GM19043 (cell line): Measurements from ENCODE around the gene STXBP1.
A peak's percentile ranks its signal among the peaks of the same experiment; 100 is the strongest.

Experiments
- ATAC-seq: cut with Tn5 transposase; IDR thresholded peaks from one replicate; pipeline ENCODE4 v1.9.1; 2021; ENCODE audit warnings: low read depth; ENCODE audit not compliant: unreplicated experiment

The STXBP1 gene

DNA sequence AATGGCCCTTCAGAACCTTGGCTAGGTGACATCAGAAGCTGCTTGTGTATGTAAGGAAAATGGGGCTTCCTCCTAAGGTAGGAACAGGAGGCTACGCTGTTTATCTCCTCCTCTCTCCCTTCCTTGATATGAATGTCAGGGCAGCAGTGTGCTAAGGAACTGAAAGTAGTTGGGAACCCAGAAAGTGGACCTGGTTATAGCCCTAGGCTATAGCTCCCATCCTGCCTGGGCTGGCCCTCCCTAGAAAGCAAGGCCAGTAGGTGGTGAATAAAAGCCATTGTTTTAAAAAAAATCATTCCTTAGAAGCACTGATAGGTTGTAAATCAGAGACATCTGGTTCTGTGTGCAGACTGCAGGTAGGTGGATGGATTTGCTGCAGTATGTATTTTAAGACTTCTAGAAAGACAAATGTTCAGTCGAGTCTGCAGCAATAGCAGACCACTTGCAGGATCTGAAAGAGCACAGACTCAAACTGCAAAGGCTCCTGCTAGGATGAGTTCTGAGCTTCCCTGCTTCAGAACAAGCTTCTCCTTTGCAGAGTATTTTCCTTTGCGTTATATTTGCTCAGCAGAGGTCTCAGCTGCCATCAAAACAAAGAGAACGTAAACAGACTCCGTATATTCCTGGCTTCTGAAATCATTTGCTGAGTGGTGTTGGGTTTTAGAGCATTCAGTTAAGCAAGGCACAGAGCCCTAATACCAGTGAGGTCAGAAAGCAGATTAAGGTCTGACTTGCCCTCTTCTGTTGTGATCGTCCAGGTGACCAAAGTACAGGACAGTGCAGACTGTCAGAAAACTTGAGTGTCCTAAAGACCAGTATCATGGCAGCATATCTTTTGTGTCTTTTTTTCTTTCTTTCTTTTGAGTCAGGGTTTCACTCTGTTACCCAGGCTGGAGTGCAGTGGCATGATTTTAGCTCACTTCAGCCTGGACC lies 74.7 kb downstream of the STXBP1 start:
- ATAC-seq = no peak

DNA sequence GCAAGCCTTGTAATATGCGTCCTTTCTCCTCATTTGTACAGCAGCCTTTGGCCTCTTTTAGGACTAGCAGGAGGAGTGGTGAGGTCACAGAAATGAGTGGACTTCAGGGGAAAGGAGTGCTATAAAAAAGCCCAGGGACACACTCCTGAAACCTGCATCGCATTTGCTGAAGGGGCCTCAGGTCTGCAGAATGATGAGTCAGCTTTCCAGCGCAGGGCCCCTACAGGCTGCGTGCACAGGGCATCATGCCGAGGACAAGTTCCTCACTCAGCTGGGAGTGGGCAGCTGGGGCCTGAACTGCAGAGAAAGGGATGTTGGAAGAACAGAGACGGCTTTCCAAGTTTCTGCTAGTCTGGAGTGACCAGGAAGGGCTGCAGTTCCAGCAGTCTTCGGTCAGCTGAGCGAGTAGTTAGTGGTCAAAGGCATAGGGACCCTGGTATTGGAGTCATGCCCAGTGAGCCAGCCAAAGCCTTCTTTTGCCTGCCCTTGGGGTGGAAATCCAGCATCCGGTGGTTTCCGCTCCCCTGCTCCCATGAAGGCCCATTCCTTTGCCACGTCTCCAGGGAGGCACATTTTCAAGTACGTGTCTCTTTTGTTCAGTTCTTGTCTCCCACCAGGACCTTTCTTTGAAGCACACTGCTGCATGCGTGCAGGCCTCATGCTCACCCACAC lies 77.4 kb downstream of the STXBP1 start:
- ATAC-seq = no peak

DNA sequence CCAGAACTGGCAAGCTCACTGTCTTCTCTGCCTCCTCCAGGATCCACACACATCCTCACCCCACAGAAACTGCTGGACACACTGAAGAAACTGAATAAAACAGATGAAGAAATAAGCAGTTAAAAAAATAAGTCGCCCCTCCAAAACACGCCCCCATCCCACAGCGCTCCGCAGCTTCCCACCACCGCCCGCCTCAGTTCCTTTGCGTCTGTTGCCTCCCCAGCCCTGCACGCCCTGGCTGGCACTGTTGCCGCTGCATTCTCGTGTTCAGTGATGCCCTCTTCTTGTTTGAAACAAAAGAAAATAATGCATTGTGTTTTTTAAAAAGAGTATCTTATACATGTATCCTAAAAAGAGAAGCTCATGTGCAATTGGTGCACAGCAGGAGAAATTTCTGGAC lies 78.7 kb downstream of the STXBP1 start:
- no peak for ATAC-seq

DNA sequence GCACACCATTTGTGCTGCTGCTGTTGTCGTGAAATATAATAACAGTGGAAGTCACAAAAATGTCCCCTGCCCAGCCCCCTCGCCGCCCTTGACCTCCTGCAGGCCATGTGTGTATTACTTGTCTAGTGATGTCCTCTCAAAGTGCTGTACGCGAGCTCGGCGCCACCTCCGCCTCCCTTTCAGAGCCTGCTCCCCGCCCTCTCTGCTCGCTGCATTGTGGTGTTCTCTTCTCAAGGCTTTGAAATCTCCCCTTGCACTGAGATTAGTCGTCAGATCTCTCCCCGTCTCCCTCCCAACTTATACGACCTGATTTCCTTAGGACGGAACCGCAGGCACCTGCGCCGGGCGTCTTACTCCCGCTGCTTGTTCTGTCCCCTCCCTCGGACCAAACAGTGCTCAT lies 80.0 kb downstream of the STXBP1 start:
- ATAC-seq = no peak

DNA sequence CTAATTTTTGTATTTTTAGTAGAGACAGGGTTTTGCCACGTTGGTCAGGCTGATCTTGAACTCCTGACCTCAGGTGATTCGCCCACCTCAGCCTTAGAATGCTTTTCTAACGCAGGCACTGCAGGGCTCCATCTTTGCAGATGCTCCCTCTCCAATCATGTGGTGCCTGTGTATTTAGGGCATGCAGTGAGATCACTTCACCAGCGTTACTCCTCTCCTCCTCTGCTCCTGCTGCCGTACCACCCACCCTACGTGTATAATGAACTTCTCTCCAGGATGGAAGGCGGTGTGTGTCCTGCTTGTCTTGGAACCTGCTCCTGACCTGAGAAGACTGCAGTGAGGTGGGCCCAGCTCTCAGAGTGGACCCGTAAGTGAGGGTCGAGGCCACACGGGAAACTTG lies 81.1 kb downstream of the STXBP1 start:
- no peak for ATAC-seq

DNA sequence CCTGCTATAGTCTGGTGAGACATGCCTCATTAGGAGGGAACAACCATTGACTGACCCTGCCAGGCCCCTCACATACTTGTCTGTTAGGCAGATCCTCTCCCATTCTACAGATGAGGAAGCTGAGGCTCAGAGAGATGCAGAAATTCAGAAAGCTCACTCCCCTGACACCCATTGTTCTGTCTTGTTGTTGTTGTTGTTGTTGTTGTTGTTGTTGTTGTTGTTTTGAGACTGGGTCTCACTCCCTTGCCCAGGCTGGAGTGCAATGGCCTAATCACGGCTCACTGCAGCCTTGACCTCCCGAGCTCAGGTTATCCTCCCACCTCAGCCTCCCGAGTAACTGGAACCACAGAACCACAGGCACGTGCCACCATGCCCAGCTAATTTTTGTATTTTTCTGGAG lies 81.6 kb downstream of the STXBP1 start:
- ATAC-seq = no peak

DNA sequence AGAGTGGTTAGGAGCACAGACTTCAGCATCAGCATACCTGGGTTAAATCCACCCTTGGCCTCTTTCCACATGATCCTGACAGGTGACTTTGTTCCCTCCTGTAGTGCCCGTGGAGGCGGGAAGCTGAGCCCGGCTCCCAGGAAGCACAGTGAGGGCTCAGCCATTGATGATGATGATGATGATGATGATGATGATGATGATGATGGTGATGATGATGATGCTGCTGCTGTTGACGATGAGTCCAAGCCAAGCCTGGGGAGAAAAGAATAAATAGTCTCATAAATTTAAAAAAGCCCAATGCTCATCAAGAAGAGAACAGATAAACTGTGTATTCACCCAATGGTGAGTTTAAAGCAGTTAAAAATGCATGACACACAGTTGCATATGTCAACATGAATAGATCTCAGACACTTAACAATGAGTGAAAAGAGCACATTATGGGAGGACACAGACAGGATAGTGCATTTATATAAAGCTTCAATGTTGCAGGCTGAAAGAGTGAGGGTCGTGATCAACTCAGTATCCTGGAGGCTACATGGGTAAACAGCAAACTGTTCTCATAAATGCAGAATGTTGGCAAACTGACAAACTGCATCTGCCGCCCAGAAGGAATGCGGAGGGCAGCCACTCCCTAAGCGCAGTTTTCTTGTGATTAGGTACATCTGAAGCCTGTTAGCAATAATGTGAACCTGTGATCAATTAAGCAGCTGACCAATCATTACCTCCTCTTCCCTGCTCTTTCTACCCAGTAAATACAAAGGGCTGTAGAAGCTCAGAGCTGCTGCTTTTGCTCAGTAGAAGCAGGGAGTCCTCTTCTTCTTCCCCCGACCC lies 83.0 kb downstream of the STXBP1 start:
- ATAC-seq = no peak

DNA sequence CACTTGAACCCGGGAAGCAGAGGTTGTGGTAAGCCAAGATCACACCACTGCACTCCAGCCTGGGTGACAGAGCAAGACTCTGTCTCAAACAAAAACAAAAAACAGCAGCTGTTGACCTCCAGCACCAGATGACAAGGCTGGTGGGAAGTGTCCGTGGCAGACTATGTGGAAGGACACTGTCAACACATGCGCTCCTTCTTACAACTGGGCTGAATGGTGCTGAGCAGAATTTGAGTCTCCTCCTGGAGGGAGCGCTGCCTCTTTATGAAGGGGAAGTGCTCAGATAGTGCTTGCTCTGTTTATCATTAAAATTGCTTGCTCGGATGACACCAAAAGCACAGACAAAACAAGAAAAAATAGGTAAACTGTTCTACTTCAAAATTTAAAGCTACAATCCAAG lies 85.5 kb downstream of the STXBP1 start:
- no peak for ATAC-seq

DNA sequence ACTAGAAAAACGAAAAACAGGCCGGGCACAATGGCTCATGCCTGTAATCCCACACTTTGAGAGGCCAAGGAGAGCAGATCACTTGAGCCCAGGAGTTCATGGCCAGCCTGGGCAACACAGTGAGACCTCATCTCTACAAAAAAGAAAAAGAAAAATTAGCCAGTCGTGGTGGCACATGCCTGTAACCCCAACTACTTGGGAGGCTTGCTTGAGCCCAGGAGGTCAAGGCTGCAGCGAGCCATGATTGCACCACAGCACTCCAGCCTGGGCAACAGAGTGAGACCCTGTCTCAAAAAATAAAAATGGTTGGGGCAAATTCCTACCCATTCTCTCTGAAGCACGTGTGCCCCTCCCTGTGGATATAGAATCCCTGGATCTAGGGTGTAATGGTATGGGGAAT lies 86.3 kb downstream of the STXBP1 start:
- ATAC-seq = no peak

DNA sequence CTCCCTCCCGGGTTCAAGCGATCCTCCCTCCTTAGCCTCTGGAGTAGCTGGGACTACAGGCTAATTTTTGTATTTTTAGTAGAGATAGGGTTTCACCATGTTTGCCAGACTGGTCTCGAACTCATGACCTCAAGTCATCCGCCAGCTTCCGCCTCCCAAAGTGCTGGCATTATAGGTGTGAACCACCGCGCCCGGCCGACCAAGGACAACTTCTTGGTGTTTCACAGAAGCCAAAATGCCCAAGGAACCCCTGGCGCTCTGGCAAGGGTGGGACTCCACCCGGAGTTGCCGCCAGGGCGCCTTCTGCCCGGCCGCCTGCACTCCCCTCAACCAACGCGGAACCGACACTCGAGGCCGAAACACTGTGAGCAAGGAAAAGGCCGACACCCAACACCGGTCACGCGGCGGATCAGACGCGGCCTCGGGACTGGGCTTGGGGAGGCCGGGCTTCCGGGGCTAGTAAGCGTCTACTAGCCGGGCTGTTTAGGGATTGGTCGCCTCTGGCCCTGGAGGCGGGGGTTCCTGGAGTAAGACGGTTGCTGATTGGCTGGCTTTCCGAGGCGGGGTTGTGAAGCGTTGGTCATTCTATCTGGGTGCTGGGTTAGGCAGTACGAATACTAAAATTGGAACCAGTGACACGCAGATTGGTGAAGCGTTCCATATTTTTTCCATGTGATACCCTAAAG lies 87.1 kb downstream of the STXBP1 start:
- ATAC-seq = peak; percentile 96

DNA sequence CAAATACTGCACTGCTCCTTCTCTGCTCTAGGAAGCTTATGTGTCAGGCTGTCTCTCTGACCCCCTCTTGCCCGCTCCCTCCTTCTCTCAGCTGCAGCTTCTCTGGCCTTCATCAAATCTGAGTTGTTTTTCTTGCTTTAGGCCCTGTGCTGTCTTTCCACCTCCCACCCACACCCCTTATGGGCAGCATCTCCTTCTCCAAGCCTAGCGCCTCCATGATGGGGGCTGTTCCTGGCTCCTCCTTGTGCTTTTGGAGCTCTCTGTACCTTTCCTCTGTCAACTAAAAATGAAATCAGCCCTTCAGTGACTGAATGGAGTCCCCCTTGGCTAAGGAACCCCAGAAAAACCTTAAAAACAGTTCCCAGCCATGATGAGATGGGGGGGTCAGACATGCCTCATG lies 88.1 kb downstream of the STXBP1 start:
- ATAC-seq = no peak

DNA sequence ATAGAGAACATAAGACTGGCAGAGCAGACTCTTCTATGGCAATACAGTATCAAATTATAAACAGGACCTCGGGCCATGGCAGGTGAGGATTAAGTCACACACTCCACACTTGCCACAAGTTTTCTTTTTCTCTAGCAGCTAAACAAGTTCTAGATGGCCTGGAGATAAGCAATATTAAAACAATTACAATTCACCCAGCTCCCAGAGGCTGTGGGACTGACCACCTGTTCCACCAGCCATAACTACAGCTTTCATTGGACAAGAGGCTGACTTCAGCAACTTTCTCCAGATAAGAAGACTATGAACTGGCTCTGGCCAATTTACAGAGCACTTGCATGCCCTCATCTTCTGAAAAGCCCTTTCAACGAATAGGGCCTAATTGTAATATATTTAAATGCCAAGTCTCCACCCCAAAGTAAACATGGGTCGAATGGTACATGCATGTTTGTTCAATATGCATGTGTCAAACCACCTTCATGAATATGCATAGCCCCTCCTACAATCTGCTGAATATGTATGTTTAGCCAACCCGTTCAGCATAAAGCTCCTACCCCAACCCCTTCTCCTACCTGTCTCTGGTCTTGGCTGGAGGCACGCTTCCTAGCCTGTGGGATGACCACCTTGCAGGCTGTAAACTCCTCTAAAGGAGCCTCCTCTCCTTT lies 88.6 kb downstream of the STXBP1 start:
- ATAC-seq = no peak

DNA sequence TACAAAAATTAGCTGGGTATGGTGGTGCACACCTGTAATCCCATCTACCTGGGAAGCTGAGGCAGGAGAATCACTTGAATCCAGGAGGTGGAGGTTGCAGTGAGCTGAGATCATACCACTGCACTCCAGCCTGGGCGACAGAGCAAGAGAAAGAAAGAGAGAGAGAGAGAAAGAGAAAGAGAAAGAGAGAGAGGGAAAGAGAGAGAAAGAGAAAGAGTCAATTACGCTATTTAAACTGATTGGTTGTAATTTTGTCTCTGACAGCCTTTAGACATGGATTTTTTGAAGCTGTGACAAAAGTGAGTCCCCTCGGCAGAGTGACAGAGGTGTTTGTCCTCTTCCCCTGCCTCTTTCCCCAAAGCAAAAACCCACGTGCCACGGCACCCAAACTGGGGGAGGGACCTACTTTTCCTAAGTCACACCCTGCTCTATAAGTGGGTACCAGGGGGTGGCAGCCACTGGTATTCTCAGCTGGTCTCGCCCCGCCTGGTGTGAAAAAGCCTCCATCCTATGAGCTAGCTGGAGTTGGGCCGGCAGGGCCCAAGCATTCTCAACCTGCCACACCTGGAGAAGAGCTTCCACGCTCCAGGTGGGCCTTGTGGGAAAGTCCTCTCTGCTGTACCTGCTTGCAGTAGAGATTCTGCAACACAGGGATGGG lies 91.3 kb downstream of the STXBP1 start:
- ATAC-seq = no peak

DNA sequence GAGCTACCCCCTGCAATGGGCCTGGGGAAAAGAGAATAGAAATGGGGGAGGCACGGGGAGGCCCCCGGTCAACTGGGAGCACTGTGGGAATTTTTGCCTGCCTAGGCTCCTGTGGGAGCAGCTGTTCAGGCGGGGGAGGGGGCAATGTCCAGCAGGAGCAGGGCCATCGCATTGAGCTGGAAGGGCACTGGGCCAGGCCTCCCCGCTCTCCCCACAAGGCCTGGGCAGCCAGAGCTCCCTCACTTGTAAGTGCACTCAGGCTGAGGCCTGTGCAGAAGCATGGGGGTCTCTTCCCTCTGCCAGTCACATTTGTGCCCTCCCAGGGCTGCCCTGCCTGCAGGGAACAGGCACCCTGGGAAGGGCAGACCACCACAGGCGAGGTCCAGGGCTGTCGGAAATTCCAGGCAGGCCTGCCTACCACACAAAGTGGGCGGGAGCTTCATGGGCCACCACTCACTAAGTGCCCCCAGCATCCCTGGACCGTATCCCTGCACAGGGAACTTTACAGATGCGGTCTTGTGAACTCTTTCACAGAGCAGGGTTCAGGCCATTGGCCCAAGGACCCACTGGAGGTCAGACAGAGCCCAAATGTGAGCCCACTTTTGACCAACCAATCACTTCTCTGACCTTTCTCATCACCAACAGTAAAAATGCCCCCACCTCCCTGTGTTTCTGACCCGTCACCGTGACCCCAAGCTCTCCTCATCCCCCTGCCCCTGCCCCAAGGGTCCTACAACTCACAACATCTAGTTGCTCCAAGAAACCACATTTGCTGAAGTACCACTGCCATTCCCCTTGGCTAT lies 93.7 kb downstream of the STXBP1 start:
- no peak for ATAC-seq

DNA sequence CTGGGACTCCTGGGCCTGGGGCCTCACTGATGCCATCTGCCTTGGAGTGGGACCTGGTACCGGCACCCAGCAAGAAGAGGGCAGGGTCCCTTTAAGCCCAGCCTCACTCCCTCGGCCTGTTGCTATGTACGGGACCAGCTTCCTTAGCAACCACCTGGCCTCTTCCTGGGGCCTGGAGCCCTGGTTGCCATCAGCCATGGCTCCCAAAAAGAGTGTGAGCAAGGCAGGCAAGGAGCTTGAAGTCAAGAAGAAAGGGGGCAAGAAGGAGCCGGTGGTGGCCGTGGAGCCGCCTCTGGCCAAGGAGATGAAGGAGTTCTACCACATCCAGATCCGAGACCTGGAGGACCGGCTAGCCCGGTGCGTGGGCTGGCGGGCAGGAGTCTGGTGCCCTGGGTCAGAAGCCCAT lies 94.8 kb downstream of the STXBP1 start, which contains the start of gene CFAP157:
CFAP157 (plus strand) TSS at position 153 of the 406 bp plus-strand sequence; CDS start at position 197, 44 bp downstream.
- ATAC-seq = no peak

DNA sequence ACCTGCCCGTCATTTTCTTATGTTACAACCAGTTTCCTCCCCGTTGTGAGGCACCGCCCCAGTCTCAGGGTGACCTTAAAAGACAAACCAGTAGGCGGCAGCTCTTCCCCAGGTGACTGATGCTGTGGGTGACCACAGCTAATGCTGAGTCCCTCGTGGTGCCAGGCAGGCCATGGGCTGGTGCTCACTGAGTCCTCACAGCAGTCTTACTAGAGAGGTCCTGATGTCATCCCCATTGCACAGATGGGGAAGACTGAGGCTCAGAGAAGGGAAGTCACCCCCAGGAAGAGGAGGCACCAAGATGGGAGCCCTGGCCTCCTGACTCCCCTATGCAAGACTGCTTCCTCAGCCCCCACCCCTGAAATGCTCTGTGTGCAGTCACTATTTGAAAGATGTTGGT lies 95.7 kb downstream of the STXBP1 start:
- no peak for ATAC-seq

DNA sequence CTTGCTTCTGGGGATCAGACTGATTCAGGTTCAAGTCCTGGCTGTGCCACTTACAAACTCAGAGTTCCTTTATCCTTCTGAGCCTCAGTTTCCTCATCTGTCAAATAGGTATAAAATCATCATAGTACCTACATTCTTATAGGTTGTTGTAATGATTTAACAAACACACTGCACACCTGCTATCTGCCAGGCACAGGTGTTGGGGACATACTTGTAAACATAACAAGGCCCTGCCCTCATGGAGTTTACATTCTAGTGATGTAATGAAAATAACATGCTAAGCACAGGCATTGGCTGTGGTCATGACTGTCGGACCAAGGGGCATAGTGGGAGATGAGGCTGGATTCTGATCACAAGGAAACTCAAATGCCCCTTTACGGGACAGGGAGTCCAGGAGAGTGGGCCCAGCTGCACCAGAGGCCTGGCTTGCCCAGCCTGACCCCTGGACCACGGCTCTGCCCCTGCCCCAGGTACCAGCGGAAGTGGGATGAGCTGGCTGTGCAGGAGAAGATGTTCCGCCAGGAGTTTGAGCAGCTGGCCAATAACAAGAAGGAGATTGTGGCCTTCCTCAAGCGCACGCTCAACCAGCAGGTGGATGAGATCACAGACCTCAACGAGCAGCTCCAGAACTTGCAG lies 97.0 kb downstream of the STXBP1 start:
- no peak for ATAC-seq

DNA sequence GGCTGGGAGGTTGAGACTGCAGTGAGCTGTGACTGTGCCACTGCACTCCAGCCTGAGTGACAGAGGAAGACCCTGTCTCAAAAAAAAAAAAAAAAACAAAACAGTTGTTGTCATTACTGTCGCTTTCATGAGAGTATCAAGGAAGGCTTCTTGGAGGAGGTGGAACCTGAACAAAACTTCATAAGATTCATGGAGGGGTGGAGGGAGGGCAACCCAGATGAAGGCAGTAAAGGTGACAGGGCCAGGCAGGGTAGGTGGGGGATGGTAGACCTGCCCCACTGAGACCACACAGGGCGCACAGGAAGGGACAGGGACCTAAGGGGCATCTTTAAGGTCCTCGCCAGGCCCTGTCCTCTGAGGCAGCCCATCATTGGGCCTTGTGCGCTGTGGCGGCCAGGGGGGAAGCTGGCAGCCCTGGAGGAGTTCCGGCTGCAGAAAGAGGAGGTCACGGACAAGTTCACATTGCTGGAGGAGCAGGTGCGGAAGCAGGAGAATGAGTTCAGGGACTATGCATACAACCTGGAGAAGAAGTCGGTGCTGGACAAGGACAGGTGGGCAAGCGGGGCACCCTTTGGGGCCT lies 98.2 kb downstream of the STXBP1 start:
- ATAC-seq = no peak
